Sigmoid colon (tissue), 7 donors: ENCODE data around the gene IL12A. TPM values are rescaled to one million over a fixed set of nuclear protein-coding genes. Genes with fewer than 3 reads are reported as not detected.
A peak's percentile ranks its signal among the peaks of the same experiment; 100 is the strongest.

Experiments used
- DNase-seq: peaks from one replicate; pipeline ENCODE4 v3.0.0-alpha.2; 2019
- H3K27ac ChIP-seq, 4 donors: fragments of 200-600 bp; sonication (generic); one replicate each; pipeline ENCODE4 v1.5.1; 2016 to 2019; ENCODE audit warnings: mild to moderate bottlenecking in 1 of 4
- H3K27me3 ChIP-seq, 3 donors: fragments of 200-600 bp; sonication (generic); one replicate each; pipeline ENCODE4 v1.5.1; 2019; ENCODE audit warnings: mild to moderate bottlenecking in 1 of 3
- H3K36me3 ChIP-seq, 4 donors: fragments of 200-600 bp; sonication (generic); one replicate each; pipeline ENCODE4 v1.5.1; 2016 to 2019
- H3K4me1 ChIP-seq, 4 donors: fragments of 200-600 bp; sonication (generic); one replicate each; pipeline ENCODE4 v1.5.1; 2017 to 2019
- H3K4me3 ChIP-seq, 4 donors: fragments of 200-600 bp; sonication (generic); one replicate each; pipeline ENCODE4 v1.5.1; 2017 to 2019; ENCODE audit warnings: mild to moderate bottlenecking in 2 of 4, moderate library complexity in 1 of 4
- H3K9me3 ChIP-seq, 4 donors: fragments of 200-600 bp in 3 of 4; sonication (generic) in 3 of 4; one replicate each; pipeline versions ENCODE4 v1.5.1 to v1.6.1; 2013 to 2019
- EP300 ChIP-seq, 4 donors: sonication (generic); formaldehyde crosslinking; IDR thresholded peaks; one replicate each; pipeline ENCODE4 v1.6.1; 2017; ENCODE audit warnings: antibody characterized with exemption in 4 of 4
- POLR2A ChIP-seq, 2 donors: fragments of 450-650 bp; IDR thresholded peaks; one replicate each; pipeline ENCODE4 v1.6.1; 2016; ENCODE audit warnings: antibody characterized with exemption in 2 of 2, mild to moderate bottlenecking in 2 of 2, moderate library complexity in 2 of 2
- POLR2AphosphoS5 ChIP-seq, 4 donors: sonication (generic); formaldehyde crosslinking; IDR thresholded peaks; one replicate each; pipeline ENCODE4 v1.6.1; 2017; ENCODE audit warnings: antibody characterized with exemption in 4 of 4
- WGBS, 2 donors: extraction: QIAGEN DNeasy Blood & Tissue Kit; methylation state at CpG; one replicate each; pipeline ENCODE4 v1.1.7; 2013; 5-methylcytosine and 5-hydroxymethylcytosine counted together
- intact Hi-C: fragments of 100-400 bp; cut with DNase I; formaldehyde crosslinking; loops from one replicate; pipeline ENCODE4 v1.15.1; 2023
- polyA plus RNA-seq, 3 donors: library from polyadenylated mRNA; stranded (reverse); fragments of 200-250 nt; gene quantifications; one replicate each; pipeline ENCODE4 v1.2.3, GENCODE V29; 2013
- total RNA-seq, 4 donors: library from RNA; depleted of rRNA; stranded (reverse); fragments of >200 nt; gene quantifications; one replicate each; pipeline ENCODE4 v1.1.0, GENCODE V29; 2016
- TF ChIP-seq, protein P1 (sequence below), 4 experiments: fragments of 450-650 bp in 3 of 4; fragments of 200-600 bp in 1 of 4; IDR thresholded peaks; one replicate each; pipeline ENCODE4 v1.5.1; 2016 to 2019; ENCODE audit warnings: antibody characterized with exemption in 4 of 4, mild to moderate bottlenecking in 3 of 4, moderate library complexity in 2 of 4
- donor health status: healthy with polysubstance abuse.
- donor health status: Bipolar disorder and iron deficiency.
- donor health status: healthy.

IL12A gene
- total and polyA plus RNA-seq, 7 donors = 0.27 to 3.9 (median 1.1) TPM; not detected in 2

DNA sequence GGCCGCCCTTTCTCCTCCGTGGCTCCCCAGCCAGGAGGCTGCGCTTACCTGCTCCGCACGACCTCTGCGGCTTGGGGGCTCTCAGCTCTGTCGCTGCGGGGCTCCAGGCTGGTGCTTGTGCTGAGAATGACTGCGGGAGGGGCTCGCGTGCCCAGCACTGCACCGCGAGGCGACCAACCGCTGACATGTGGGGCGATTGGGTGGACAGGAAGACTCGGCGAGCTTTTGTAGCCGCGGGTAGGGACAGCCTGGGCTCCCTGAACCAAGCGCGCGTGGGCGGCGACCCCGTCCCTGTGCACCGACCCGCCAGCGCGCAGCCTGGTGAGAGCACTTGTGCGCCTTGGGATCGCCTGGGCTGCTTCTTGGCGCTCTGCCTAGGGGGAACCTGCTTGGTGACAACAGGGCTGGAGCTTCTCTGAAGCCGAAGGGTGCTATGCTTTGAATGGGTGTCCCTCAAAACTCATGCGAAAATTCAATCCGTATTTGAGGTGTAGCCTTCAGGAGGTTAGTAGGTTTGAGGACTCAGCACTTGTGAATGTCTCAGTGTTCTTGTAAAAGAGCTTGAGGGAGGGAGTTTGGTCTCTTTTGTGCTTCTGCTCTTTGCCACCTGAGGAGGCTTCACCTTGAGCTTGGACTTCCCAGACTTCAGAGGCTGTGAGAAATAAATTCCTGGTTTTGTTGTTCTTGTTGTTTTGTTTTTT lies 50.4 kb downstream of the IL12A start:
- TF ChIP-seq, protein P1, sequence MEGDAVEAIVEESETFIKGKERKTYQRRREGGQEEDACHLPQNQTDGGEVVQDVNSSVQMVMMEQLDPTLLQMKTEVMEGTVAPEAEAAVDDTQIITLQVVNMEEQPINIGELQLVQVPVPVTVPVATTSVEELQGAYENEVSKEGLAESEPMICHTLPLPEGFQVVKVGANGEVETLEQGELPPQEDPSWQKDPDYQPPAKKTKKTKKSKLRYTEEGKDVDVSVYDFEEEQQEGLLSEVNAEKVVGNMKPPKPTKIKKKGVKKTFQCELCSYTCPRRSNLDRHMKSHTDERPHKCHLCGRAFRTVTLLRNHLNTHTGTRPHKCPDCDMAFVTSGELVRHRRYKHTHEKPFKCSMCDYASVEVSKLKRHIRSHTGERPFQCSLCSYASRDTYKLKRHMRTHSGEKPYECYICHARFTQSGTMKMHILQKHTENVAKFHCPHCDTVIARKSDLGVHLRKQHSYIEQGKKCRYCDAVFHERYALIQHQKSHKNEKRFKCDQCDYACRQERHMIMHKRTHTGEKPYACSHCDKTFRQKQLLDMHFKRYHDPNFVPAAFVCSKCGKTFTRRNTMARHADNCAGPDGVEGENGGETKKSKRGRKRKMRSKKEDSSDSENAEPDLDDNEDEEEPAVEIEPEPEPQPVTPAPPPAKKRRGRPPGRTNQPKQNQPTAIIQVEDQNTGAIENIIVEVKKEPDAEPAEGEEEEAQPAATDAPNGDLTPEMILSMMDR (IDR thresholded peaks at IDR 0.05) = no peak
- TF ChIP-seq POLR2AphosphoS5 (IDR thresholded peaks at IDR 0.05) (no peak), POLR2A (IDR thresholded peaks at IDR 0.05) (no peak), EP300 (IDR thresholded peaks at IDR 0.05) (no peak)
- Histone ChIP-seq H3K27ac (no peak overlapping the region), H3K36me3 (no peaks in the 10 kb centered on the region), H3K4me3 (peak overlapping the region; percentile 14 to 46 (median 32)), H3K4me1 (peaks cover 0 to 8% (median 7%) of the 10 kb centered on the region in 4 donors), H3K27me3 (peaks cover 0 to 26% (median 4%) of the 10 kb centered on the region in 3 donors), H3K9me3 (peaks cover 0 to 10% (median 0%) of the 10 kb centered on the region in 4 donors)
- intact Hi-C loops = no loop called here
- 6 to 20% methylated on average over 36 of the region's 36 CpGs for WGBS, 2 donors
- DNase-seq = peak; percentile 63

DNA sequence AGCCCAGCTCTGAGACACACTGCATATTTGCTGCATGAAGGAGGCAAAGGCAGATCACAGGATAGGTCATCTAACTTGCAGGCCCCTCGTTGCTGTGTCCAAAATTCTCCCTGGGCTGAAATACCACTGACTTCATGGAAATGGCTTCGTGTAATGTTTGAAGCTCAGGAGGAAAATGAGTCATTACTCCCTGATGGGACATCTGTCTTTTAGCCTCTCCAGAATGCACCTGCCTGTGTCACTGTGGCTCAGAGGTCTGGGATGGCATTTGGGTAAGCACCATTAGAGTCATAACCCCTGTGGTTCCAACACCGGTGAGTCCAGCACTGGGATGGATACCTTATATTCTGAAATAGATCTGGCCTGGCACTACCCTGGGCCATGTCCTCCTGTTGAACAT lies 51.5 kb downstream of the IL12A start:
- DNase-seq = no peak
- TF ChIP-seq, protein P1 (IDR thresholded peaks at IDR 0.05) = no peak
- TF ChIP-seq POLR2AphosphoS5 (IDR thresholded peaks at IDR 0.05) = no peak
- TF ChIP-seq POLR2A (IDR thresholded peaks at IDR 0.05) = no peak
- no peak for TF ChIP-seq EP300 (IDR thresholded peaks at IDR 0.05)
- Histone ChIP-seq H3K9me3 (peaks cover 0 to 10% (median 0%) of the 10 kb centered on the region in 4 donors), H3K4me1 (peaks cover 0 to 8% (median 7%) of the 10 kb centered on the region in 4 donors), H3K4me3 (no peak overlapping the region), H3K27me3 (peaks cover 0 to 26% (median 4%) of the 10 kb centered on the region in 3 donors), H3K27ac (no peak overlapping the region), H3K36me3 (no peaks in the 10 kb centered on the region)
- intact Hi-C loops = no loop called here
- WGBS, 2 donors = 70 to 74% methylated on average over 3 of the region's 3 CpGs

DNA sequence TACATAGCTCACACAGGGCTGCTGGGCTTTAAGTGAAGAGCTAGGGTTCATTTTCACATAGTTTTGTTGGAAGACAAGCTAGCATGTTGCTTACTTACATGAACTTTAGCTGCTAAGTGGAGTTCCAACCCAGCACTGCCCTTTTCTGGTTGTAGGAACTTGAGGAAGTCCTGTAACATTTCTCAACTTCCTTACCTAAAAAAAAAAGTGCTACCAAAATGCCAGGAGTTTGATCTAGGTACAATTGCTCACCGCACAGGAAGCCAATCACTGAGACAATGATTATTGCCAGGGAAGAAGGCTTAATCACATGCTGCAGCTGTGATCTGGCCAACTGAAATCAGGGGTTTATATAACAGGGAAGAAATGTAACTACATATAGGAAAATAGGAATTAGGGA lies 52.8 kb downstream of the IL12A start:
- Histone ChIP-seq H3K27me3 (peaks cover 0 to 26% (median 4%) of the 10 kb centered on the region in 3 donors), H3K4me3 (no peak overlapping the region), H3K27ac (no peak overlapping the region), H3K9me3 (peaks cover 0 to 10% (median 0%) of the 10 kb centered on the region in 4 donors), H3K4me1 (peaks cover 0 to 8% (median 7%) of the 10 kb centered on the region in 4 donors), H3K36me3 (no peaks in the 10 kb centered on the region)
- intact Hi-C loops = no loop called here
- no peak for DNase-seq
- WGBS, 2 donors = 73 to 87% methylated on average over 1 of the region's 1 CpG
- TF ChIP-seq EP300 (IDR thresholded peaks at IDR 0.05) = no peak
- no peak for TF ChIP-seq POLR2AphosphoS5 (IDR thresholded peaks at IDR 0.05)
- no peak for TF ChIP-seq POLR2A (IDR thresholded peaks at IDR 0.05)
- TF ChIP-seq, protein P1 (IDR thresholded peaks at IDR 0.05) = no peak

DNA sequence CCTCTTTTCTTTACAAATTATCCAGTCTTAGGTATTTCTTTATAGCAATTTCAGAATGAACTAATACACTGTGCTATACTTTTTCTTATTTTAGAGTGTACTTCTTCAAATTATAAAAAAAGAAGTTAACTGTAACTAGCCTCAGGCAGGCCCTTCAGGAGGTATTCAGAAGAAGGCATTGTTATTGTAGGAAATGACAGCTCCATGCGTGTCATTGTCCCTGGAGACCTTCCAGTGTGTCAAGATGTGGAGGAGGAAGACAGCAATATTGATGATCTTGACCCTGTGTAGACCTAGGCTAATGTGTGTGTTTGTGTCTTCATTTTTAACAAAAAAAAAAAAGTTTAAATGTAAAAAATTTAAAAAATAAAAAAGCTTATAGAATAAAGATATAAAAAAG lies 55.5 kb downstream of the IL12A start:
- no peak for TF ChIP-seq POLR2A (IDR thresholded peaks at IDR 0.05)
- TF ChIP-seq, protein P1 (IDR thresholded peaks at IDR 0.05) = no peak
- TF ChIP-seq POLR2AphosphoS5 (IDR thresholded peaks at IDR 0.05) = no peak
- Histone ChIP-seq H3K36me3 (no peaks in the 10 kb centered on the region), H3K9me3 (peaks cover 0 to 10% (median 0%) of the 10 kb centered on the region in 4 donors), H3K27me3 (peaks cover 0 to 13% (median 0%) of the 10 kb centered on the region in 3 donors), H3K4me3 (no peak overlapping the region), H3K27ac (no peak overlapping the region), H3K4me1 (peaks cover 0 to 7% (median 1%) of the 10 kb centered on the region in 4 donors)
- intact Hi-C loops = no loop called here
- 65 to 78% methylated on average over 1 of the region's 1 CpG for WGBS, 2 donors
- no peak for DNase-seq

Other genes starting within 250 kb of the IL12A start
- 10 to 100 TPM; 19.9 to 44.1 (median 31.3) TPM for gene SCHIP1, start 149.0 kb upstream of the IL12A start, total RNA-seq
- gene SCHIP1, start 149.0 kb upstream of the IL12A start, polyA plus RNA-seq = 1 to 10 TPM in 2 of 3 donors, not detected in 1; 1.8 to 4.1 TPM
- gene C3orf80, start 236.6 kb downstream of the IL12A start, total RNA-seq = 10 to 100 TPM in 3 of 4 donors, 1 to 10 TPM in 1; 5.8 to 28.3 (median 23.4) TPM
- under 1 TPM in 2 of 3 donors, not detected in 1; under 0.01 to 0.80 TPM for gene C3orf80, start 236.6 kb downstream of the IL12A start, polyA plus RNA-seq